PC-3 (cell line): ENCODE measurements around the gene KLF13.

Experiments
- CTCF ChIP-seq: fragments of 300-600 bp; sonication (generic); conservative IDR thresholded peaks from 2 replicates; pipeline ENCODE4 v1.5.1; 2017; ENCODE audit warnings: antibody characterized with exemption, low read depth, mild to moderate bottlenecking, low read length
- EZH2 ChIP-seq: fragments of 300-600 bp; sonication (generic); IDR thresholded peaks from one replicate; pipeline ENCODE4 v1.6.1; 2017; ENCODE audit warnings: antibody characterized with exemption, mild to moderate bottlenecking, low read length; ENCODE audit not compliant: unreplicated experiment
- EZH2phosphoT487 ChIP-seq: fragments of 300-600 bp; sonication (generic); IDR thresholded peaks from 2 replicates; pipeline ENCODE4 v1.6.1; 2018; ENCODE audit warnings: mild to moderate bottlenecking, antibody characterized with exemption, low read length, borderline replicate concordance

GRCh38 chr15:31345606-31346366 is 19.2 kb downstream of the KLF13 start:
- no peak for TF ChIP-seq CTCF
- TF ChIP-seq EZH2: no peak
- TF ChIP-seq EZH2phosphoT487: no peak
